Measurements from ENCODE around the gene FRMD8. TPM values are rescaled to one million over a fixed set of nuclear protein-coding genes. Genes with fewer than 3 reads are reported as not detected.

FRMD8 gene
- total RNA-seq, 2 donors from 2014 or later: 27.4 to 29.6 TPM

DNA sequence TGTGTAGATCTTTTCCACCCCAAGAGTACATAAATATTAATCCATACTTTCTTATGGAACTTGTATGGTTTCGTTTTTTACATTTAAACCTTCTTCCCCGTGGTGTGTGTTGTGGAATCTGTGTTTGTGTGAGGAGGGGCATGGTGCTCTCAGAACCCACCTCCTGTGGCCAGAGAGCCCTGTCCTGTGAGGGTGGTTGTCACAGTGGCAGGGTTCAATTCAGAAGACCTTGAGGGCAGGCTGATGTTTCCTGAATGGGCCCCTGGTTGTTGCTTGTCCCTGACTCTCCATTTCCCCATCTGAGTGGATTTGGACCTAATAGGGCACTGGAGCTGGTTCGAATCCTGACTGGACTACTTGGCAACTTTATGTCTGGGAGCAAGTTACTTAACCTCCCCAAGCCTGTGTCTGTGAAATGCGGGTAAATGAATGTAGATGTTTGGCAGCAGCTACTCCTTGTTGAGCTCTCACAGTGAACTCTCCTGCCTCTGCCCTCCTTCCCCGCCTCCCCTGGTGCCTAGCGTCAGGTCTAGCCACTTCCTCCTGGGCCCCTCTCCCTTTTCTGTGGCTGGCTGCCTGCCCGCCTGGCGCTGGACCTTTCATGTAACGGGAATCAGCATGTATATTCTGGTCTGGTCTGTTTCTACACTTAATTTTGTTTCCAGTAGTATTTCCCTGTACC, 43.4 kb downstream of the FRMD8 start:
- Histone ChIP-seq H3K4me3 (ENCODE audit: low read length) (peak overlapping the region; percentile 6), H3K27ac (ENCODE audit: low read depth, low read length) (no peak overlapping the region), H3K9me3 (ENCODE audit: control insufficient read depth, low read length) (no peaks in the 10 kb centered on the region), H3K27me3 (ENCODE audit: control insufficient read depth, insufficient read depth, low read length, poor library complexity, severe bottlenecking) (no peaks in the 10 kb centered on the region), H3K9ac (ENCODE audit: extremely low read depth, low read length, poor library complexity, severe bottlenecking) (no peak overlapping the region), H3K36me3 (ENCODE audit: control insufficient read depth, insufficient read depth, low read length) (peaks cover 23% of the 10 kb centered on the region), H3K4me1 (ENCODE audit: control insufficient read depth, insufficient read depth, low read length) (peaks cover 4% of the 10 kb centered on the region)
- Mint-ChIP-seq H3K4me3 (no peak overlapping the region), H3K27ac (peak overlapping the region; percentile 44), H3K27me3 (ENCODE audit: insufficient read depth) (no peaks in the 10 kb centered on the region), H3K9me3 (no peaks in the 10 kb centered on the region), H3K36me3 (ENCODE audit: low read depth) (peaks cover 14% of the 10 kb centered on the region), H3K4me1 (peaks cover 52% of the 10 kb centered on the region)
- TF ChIP-seq, protein P1, sequence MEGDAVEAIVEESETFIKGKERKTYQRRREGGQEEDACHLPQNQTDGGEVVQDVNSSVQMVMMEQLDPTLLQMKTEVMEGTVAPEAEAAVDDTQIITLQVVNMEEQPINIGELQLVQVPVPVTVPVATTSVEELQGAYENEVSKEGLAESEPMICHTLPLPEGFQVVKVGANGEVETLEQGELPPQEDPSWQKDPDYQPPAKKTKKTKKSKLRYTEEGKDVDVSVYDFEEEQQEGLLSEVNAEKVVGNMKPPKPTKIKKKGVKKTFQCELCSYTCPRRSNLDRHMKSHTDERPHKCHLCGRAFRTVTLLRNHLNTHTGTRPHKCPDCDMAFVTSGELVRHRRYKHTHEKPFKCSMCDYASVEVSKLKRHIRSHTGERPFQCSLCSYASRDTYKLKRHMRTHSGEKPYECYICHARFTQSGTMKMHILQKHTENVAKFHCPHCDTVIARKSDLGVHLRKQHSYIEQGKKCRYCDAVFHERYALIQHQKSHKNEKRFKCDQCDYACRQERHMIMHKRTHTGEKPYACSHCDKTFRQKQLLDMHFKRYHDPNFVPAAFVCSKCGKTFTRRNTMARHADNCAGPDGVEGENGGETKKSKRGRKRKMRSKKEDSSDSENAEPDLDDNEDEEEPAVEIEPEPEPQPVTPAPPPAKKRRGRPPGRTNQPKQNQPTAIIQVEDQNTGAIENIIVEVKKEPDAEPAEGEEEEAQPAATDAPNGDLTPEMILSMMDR (conservative IDR thresholded peaks at IDR 0.05): no peak
- DNase-seq: peak; percentile 79
- WGBS, 2 experiments (ENCODE audit: insufficient coverage in 1 of 2, insufficient read length in 1 of 2): 84 to 100% methylated on average over 1 to 9 of the region's 9 CpGs

DNA sequence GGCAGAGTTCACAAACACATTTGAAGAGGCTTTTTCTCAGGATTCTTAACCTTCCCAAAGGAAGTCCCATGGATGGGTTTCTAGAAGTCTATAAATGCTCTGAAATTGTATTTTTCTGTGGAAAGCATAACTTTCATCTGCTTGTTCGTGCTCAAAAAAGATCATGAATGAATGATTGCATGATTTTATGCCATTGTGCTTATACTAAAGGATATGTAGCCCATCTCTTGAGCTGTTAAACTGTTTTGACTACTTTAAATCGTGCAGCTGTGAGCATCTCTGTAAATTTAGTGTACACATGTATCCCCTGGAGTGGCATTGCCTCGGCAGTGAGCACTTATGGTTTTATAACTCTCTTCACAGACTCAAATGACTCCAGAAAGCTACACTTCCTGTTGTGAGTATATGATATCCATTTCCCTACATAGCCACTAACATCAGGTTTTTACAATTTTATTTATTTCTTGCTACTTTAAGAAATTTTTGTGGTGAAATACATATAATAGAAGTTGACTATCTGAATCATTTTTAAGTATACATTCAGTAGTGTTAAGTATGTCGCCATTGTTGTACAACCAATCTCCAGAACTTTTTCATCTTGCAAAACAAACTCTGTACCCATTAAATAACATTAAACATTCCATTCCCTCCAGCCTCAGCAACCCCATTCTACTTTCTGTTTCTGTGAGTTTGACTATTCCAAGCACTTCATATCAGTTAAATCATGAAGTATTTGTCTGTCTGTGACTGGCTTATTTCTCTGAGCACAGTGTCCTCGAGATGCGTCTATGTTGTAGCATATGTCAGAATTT, 44.2 kb downstream of the FRMD8 start:
- H3K9me3 ChIP-seq (ENCODE audit: control insufficient read depth, low read length): no peaks in the 10 kb centered on the region
- Mint-ChIP-seq H3K36me3 (ENCODE audit: low read depth) (peaks cover 17% of the 10 kb centered on the region), H3K9me3 (no peaks in the 10 kb centered on the region), H3K4me3 (no peak overlapping the region), H3K27me3 (ENCODE audit: insufficient read depth) (no peaks in the 10 kb centered on the region), H3K4me1 (peaks cover 45% of the 10 kb centered on the region), H3K27ac (peak overlapping the region; percentile 44)
- H3K27me3 ChIP-seq (ENCODE audit: control insufficient read depth, insufficient read depth, low read length, poor library complexity, severe bottlenecking): no peaks in the 10 kb centered on the region
- DNase-seq: no peak
- WGBS, 2 experiments (ENCODE audit: insufficient coverage in 1 of 2, insufficient read length in 1 of 2): 88 to 97% methylated on average over 2 to 6 of the region's 6 CpGs
- no peak overlapping the region for H3K27ac ChIP-seq (ENCODE audit: low read depth, low read length)
- TF ChIP-seq, protein P1 (conservative IDR thresholded peaks at IDR 0.05): no peak
- peaks cover 30% of the 10 kb centered on the region for H3K36me3 ChIP-seq (ENCODE audit: control insufficient read depth, insufficient read depth, low read length)
- H3K9ac ChIP-seq (ENCODE audit: extremely low read depth, low read length, poor library complexity, severe bottlenecking): no peak overlapping the region
- peaks cover 4% of the 10 kb centered on the region for H3K4me1 ChIP-seq (ENCODE audit: control insufficient read depth, insufficient read depth, low read length)
- no peak overlapping the region for H3K4me3 ChIP-seq (ENCODE audit: low read length)

DNA sequence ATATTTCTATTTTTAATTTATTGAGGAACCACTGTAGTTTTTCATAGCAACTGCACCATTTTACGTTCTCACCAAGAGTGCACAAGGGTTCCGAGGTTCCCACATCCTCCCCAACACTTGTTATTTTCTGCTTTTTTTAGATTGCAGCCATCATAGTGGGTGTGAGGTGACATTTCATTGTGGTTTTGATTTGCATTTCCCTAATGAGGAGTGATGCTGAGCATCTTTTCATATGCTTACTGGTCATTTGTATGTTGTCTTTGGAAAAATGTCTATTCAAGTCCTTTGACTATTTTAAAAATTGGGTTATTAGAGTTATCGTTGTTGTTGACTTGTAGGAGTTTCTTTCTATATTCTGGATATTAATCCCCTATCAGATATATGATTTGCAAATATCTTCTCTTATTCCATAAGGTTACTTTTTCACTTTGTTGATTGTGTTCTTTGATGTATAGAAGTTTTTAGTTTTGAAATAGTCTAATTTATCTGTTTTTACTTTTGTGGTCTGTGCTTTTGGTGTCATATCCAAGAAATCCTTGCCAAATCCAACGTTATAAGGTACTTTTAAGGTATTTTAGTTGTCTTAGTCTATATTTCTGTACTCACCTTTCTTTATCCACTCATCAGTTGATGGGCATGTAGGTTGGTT, 45.1 kb downstream of the FRMD8 start:
- no peaks in the 10 kb centered on the region for H3K9me3 Mint-ChIP-seq
- 89 to 100% methylated on average over 2 to 3 of the region's 4 CpGs for WGBS, 2 experiments (ENCODE audit: insufficient coverage in 1 of 2, insufficient read length in 1 of 2)
- H3K27me3 Mint-ChIP-seq (ENCODE audit: insufficient read depth): no peaks in the 10 kb centered on the region
- no peak overlapping the region for H3K27ac Mint-ChIP-seq
- H3K9ac ChIP-seq (ENCODE audit: extremely low read depth, low read length, poor library complexity, severe bottlenecking): no peak overlapping the region
- H3K36me3 Mint-ChIP-seq (ENCODE audit: low read depth): peaks cover 26% of the 10 kb centered on the region
- no peak overlapping the region for H3K4me3 Mint-ChIP-seq
- DNase-seq: no peak
- H3K9me3 ChIP-seq (ENCODE audit: control insufficient read depth, low read length): no peaks in the 10 kb centered on the region
- H3K36me3 ChIP-seq (ENCODE audit: control insufficient read depth, insufficient read depth, low read length): peaks cover 32% of the 10 kb centered on the region
- peaks cover 4% of the 10 kb centered on the region for H3K4me1 ChIP-seq (ENCODE audit: control insufficient read depth, insufficient read depth, low read length)
- H3K27ac ChIP-seq (ENCODE audit: low read depth, low read length): no peak overlapping the region
- no peaks in the 10 kb centered on the region for H3K27me3 ChIP-seq (ENCODE audit: control insufficient read depth, insufficient read depth, low read length, poor library complexity, severe bottlenecking)
- no peak overlapping the region for H3K4me3 ChIP-seq (ENCODE audit: low read length)
- peaks cover 37% of the 10 kb centered on the region for H3K4me1 Mint-ChIP-seq
- TF ChIP-seq, protein P1 (conservative IDR thresholded peaks at IDR 0.05): no peak

All from endodermal cell (in vitro differentiated cells).